HG03460 (cell line): Measurements from ENCODE around the gene COQ10B.
A peak's percentile ranks its signal among the peaks of the same experiment; 100 is the strongest.
"Not testable (repeated sequence)": the region's sequence is repeated elsewhere in the genome, so short reads cannot be mapped to it uniquely, and the experiment has no call there.

Experiments
- ATAC-seq: cut with Tn5 transposase; IDR thresholded peaks from one replicate; pipeline ENCODE4 v1.9.1; 2021; ENCODE audit not compliant: unreplicated experiment

COQ10B gene

GRCh38 chr2:197453123-197453913 lies at the start of gene COQ10B:
TSS of gene COQ10B (plus strand) at chr2:197453552. CDS start at chr2:197453561, 9 bp downstream.
- peak; percentile 95 for ATAC-seq

- no peak for ATAC-seq
These were observed 47.8 kb upstream of the COQ10B start for GRCh38 chr2:197405582-197405981.

GRCh38 chr2:197414039-197414438 lies 39.3 kb upstream of the COQ10B start:
- no peak for ATAC-seq

GRCh38 chr2:197414515-197414914 lies 38.8 kb upstream of the COQ10B start:
- ATAC-seq: no peak

- ATAC-seq: no peak
These were observed 37.1 kb upstream of the COQ10B start for GRCh38 chr2:197416268-197416667.

GRCh38 chr2:197419438-197419837 lies 33.9 kb upstream of the COQ10B start:
- no peak for ATAC-seq

GRCh38 chr2:197423307-197423706 lies 30.0 kb upstream of the COQ10B start:
- ATAC-seq: no peak

GRCh38 chr2:197425550-197425949 lies 27.8 kb upstream of the COQ10B start:
- ATAC-seq: no peak

- no peak for ATAC-seq
These were observed 26.4 kb upstream of the COQ10B start for GRCh38 chr2:197426723-197427603.

- no peak for ATAC-seq
These were observed 25.4 kb upstream of the COQ10B start for GRCh38 chr2:197427986-197428385.

GRCh38 chr2:197431858-197432257 lies 21.5 kb upstream of the COQ10B start:
- no peak for ATAC-seq

GRCh38 chr2:197432527-197432926 lies 20.8 kb upstream of the COQ10B start:
- not testable (repeated sequence) for ATAC-seq

- ATAC-seq: no peak
These were observed 19.4 kb upstream of the COQ10B start for GRCh38 chr2:197433780-197434438.

- ATAC-seq: peak; percentile 91
These were observed 18.5 kb upstream of the COQ10B start, which contains the start of gene SF3B1 for GRCh38 chr2:197434541-197435513. TSS of gene SF3B1 (minus strand) at chr2:197435028. CDS start at chr2:197434999, 29 bp downstream.

GRCh38 chr2:197435598-197436420 lies 17.5 kb upstream of the COQ10B start:
- peak; percentile 6 for ATAC-seq

- no peak for ATAC-seq
These were observed 16.0 kb upstream of the COQ10B start for GRCh38 chr2:197437380-197437779.

GRCh38 chr2:197442857-197443256 lies 10.5 kb upstream of the COQ10B start:
- ATAC-seq: no peak

GRCh38 chr2:197445746-197446145 lies 7.6 kb upstream of the COQ10B start:
- no peak for ATAC-seq

GRCh38 chr2:197446844-197447243 lies 6.5 kb upstream of the COQ10B start:
- no peak for ATAC-seq
